ENCODE measurements around the gene TSC22D3. TPM values are rescaled to one million over a fixed set of nuclear protein-coding genes. Genes with fewer than 3 reads are reported as not detected.

The TSC22D3 gene
- total RNA-seq, 1 donor = 57.2 TPM

DNA sequence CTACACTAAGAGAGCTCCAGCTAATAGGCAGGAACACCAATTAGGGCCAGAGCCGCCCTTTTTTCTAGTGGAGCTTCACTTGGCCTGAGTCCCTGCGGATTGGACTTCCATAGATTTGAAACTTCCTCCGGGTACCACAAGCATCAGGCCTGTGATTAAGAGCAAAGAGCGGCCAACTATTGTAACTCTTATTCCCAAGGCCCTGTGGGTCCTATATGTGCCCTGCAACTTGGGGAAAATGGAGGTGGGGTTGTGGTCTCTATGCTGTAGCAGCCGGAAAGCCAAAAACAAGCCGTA is 1.9 kb upstream of the TSC22D3 start, which contains the start of gene NCBP2L:
TSS of gene NCBP2L (plus strand) at position 198 of the 297 bp plus-strand sequence. CDS start 16,488 bp downstream, outside the sequence.
- no peaks in the 10 kb centered on the region for H3K79me2 ChIP-seq (ENCODE audit: insufficient read depth, low read length)
- H3K36me3 ChIP-seq (ENCODE audit: insufficient read depth, low read length) = no peaks in the 10 kb centered on the region
- H3K4me3 ChIP-seq (ENCODE audit: insufficient read depth, low read length) = peak within 1 kb of the TSS; percentile 65
- DNase-seq (ENCODE audit: insufficient read length, low spot score, missing footprints) = no peak
- H4K20me1 ChIP-seq (ENCODE audit: insufficient read depth, low read length) = no peaks in the 10 kb centered on the region
- TF ChIP-seq, protein P1, sequence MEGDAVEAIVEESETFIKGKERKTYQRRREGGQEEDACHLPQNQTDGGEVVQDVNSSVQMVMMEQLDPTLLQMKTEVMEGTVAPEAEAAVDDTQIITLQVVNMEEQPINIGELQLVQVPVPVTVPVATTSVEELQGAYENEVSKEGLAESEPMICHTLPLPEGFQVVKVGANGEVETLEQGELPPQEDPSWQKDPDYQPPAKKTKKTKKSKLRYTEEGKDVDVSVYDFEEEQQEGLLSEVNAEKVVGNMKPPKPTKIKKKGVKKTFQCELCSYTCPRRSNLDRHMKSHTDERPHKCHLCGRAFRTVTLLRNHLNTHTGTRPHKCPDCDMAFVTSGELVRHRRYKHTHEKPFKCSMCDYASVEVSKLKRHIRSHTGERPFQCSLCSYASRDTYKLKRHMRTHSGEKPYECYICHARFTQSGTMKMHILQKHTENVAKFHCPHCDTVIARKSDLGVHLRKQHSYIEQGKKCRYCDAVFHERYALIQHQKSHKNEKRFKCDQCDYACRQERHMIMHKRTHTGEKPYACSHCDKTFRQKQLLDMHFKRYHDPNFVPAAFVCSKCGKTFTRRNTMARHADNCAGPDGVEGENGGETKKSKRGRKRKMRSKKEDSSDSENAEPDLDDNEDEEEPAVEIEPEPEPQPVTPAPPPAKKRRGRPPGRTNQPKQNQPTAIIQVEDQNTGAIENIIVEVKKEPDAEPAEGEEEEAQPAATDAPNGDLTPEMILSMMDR (IDR thresholded peaks at IDR 0.05; ENCODE audit: extremely low read depth, low read depth, low read length) = no peak
- no peaks in the 10 kb centered on the region for H3K9me3 ChIP-seq (ENCODE audit: low read depth, low read length)
- no peaks in the 10 kb centered on the region for H3K4me1 ChIP-seq (ENCODE audit: insufficient read depth, low read length)
- H2AFZ ChIP-seq (ENCODE audit: low read length) = peak within 1 kb of the TSS; percentile 77
- peaks cover 19% of the 10 kb centered on the region for H3K27me3 ChIP-seq (ENCODE audit: insufficient read depth, low read length)
- H3K4me2 ChIP-seq (ENCODE audit: insufficient read depth, low read length) = peak within 1 kb of the TSS; percentile 84
- no peak within 1 kb of the TSS for H3K27ac ChIP-seq (ENCODE audit: low read depth, low read length)

DNA sequence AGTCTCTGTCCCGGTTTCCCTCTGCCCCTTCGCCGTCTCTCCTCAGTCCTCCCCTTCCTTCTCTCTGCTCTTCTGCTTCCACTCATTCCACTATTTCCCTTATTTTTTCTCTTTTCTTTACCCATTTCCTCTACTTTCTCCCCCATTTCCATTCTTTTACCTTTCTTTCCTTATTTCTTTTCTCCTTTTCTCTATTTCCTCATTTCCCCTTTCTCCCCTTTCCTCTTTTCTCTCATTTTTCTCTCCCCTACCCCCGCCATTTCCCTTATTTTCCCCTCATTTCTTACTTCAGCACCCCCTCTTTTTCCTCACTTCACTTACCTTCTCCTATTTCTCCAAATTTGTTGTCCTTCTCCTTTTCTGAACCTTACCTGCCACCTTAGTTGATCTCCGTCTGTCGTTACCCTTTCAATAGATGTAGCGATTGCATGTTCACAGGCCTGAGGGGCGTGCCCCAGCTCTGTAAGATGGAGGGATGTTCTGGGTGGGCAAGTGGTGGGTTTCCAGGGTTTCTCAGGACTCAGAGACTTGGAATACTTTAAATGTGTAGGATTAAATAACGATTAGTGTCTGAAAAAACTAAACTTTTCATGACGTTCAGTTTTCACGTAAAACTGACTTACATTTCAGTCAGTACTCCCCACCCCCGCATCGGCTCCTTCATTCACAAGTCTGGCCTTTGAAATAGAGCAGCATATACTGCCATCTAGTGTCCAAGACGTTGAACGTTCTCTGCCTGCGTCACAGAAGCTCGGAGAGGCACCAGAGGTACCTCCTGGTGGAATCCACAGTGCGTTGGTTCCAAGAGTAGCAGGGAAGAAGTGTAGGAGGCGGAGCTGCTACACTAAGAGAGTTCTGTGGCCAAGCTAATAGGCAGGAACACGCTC is 1.3 kb upstream of the TSC22D3 start:
- H3K4me3 ChIP-seq (ENCODE audit: insufficient read depth, low read length) = peak overlapping the region; percentile 65
- peak; percentile 97 for DNase-seq (ENCODE audit: insufficient read length, low spot score, missing footprints)
- no peaks in the 10 kb centered on the region for H3K79me2 ChIP-seq (ENCODE audit: insufficient read depth, low read length)
- TF ChIP-seq, protein P1 (IDR thresholded peaks at IDR 0.05; ENCODE audit: extremely low read depth, low read depth, low read length) = peak; percentile 86
- H4K20me1 ChIP-seq (ENCODE audit: insufficient read depth, low read length) = no peaks in the 10 kb centered on the region
- no peak overlapping the region for H3K27ac ChIP-seq (ENCODE audit: low read depth, low read length)
- H3K4me1 ChIP-seq (ENCODE audit: insufficient read depth, low read length) = no peaks in the 10 kb centered on the region
- no peaks in the 10 kb centered on the region for H3K36me3 ChIP-seq (ENCODE audit: insufficient read depth, low read length)
- peak overlapping the region; percentile 84 for H3K4me2 ChIP-seq (ENCODE audit: insufficient read depth, low read length)
- H3K27me3 ChIP-seq (ENCODE audit: insufficient read depth, low read length) = peaks cover 23% of the 10 kb centered on the region
- H2AFZ ChIP-seq (ENCODE audit: low read length) = peak overlapping the region; percentile 77
- no peaks in the 10 kb centered on the region for H3K9me3 ChIP-seq (ENCODE audit: low read depth, low read length)

GRCh38 chrX:107775000-107775733 is 420 bp downstream of the TSC22D3 start:
- H3K27me3 ChIP-seq (ENCODE audit: insufficient read depth, low read length) = peaks cover 29% of the 10 kb centered on the region
- TF ChIP-seq, protein P1 (IDR thresholded peaks at IDR 0.05; ENCODE audit: extremely low read depth, low read depth, low read length) = no peak
- no peaks in the 10 kb centered on the region for H3K9me3 ChIP-seq (ENCODE audit: low read depth, low read length)
- peak overlapping the region; percentile 65 for H3K4me3 ChIP-seq (ENCODE audit: insufficient read depth, low read length)
- no peaks in the 10 kb centered on the region for H3K4me1 ChIP-seq (ENCODE audit: insufficient read depth, low read length)
- no peaks in the 10 kb centered on the region for H3K36me3 ChIP-seq (ENCODE audit: insufficient read depth, low read length)
- H3K79me2 ChIP-seq (ENCODE audit: insufficient read depth, low read length) = no peaks in the 10 kb centered on the region
- DNase-seq (ENCODE audit: insufficient read length, low spot score, missing footprints) = no peak
- H3K27ac ChIP-seq (ENCODE audit: low read depth, low read length) = no peak overlapping the region
- peak overlapping the region; percentile 84 for H3K4me2 ChIP-seq (ENCODE audit: insufficient read depth, low read length)
- peak overlapping the region; percentile 52 for H2AFZ ChIP-seq (ENCODE audit: low read length)
- H4K20me1 ChIP-seq (ENCODE audit: insufficient read depth, low read length) = no peaks in the 10 kb centered on the region

GRCh38 chrX:107773906-107774435 is 1.6 kb downstream of the TSC22D3 start:
- Histone ChIP-seq H3K36me3 (ENCODE audit: insufficient read depth, low read length) (no peaks in the 10 kb centered on the region), H2AFZ (ENCODE audit: low read length) (no peak overlapping the region), H3K9me3 (ENCODE audit: low read depth, low read length) (no peaks in the 10 kb centered on the region), H3K27me3 (ENCODE audit: insufficient read depth, low read length) (peaks cover 37% of the 10 kb centered on the region), H3K79me2 (ENCODE audit: insufficient read depth, low read length) (no peaks in the 10 kb centered on the region), H4K20me1 (ENCODE audit: insufficient read depth, low read length) (no peaks in the 10 kb centered on the region), H3K4me2 (ENCODE audit: insufficient read depth, low read length) (no peak overlapping the region), H3K27ac (ENCODE audit: low read depth, low read length) (no peak overlapping the region), H3K4me1 (ENCODE audit: insufficient read depth, low read length) (no peaks in the 10 kb centered on the region), H3K4me3 (ENCODE audit: insufficient read depth, low read length) (no peak overlapping the region)
- TF ChIP-seq, protein P1 (IDR thresholded peaks at IDR 0.05; ENCODE audit: extremely low read depth, low read depth, low read length) = no peak
- DNase-seq (ENCODE audit: insufficient read length, low spot score, missing footprints) = no peak

Measured in osteoblast (primary cell).